Neural cell (in vitro differentiated cells): Measurements from ENCODE around the gene ATF6B. TPM values are rescaled to one million over a fixed set of nuclear protein-coding genes. Genes with fewer than 3 reads are reported as not detected.

Experiments used
- H2AFZ ChIP-seq: fragments of 200-600, 300-800 bp; sonication (generic), shearing (Covaris generic); 2 replicates; pipeline ENCODE4 v1.6.0; 2014; ENCODE audit warnings: low read depth, mild to moderate bottlenecking, antibody characterized with exemption, low read length, moderate library complexity
- H3F3A ChIP-seq: fragments of 200-600 bp; shearing (Covaris generic); 2 replicates; pipeline ENCODE4 v1.6.1; 2016; ENCODE audit warnings: mild to moderate bottlenecking, moderate library complexity, mixed read lengths, antibody characterized with exemption, low read length; ENCODE audit not compliant: insufficient read depth, poor library complexity, severe bottlenecking
- H3K27ac ChIP-seq: fragments of 200-600, 300-800 bp; sonication (generic), shearing (Covaris generic); 2 replicates; pipeline ENCODE4 v1.5.1; 2014; ENCODE audit warnings: mild to moderate bottlenecking, low read length, moderate library complexity
- H3K27me3 ChIP-seq: fragments of 300-800, 200-600 bp; sonication (generic), shearing (Covaris generic); 2 replicates; pipeline ENCODE4 v1.6.0; 2014; ENCODE audit warnings: mild to moderate bottlenecking, low read depth, low read length, moderate library complexity; ENCODE audit not compliant: insufficient read depth
- H3K36me3 ChIP-seq: fragments of 300-800, 200-600 bp; sonication (generic), shearing (Covaris generic); 2 replicates; pipeline ENCODE4 v1.5.1; 2014; ENCODE audit warnings: mild to moderate bottlenecking, antibody characterized with exemption, low read length, moderate library complexity; ENCODE audit not compliant: insufficient read depth
- H3K4me2 ChIP-seq: fragments of 300-800, 200-600 bp; sonication (generic), shearing (Covaris generic); 2 replicates; pipeline ENCODE4 v1.6.0; 2014; ENCODE audit warnings: mild to moderate bottlenecking, low read length
- H3K4me3 ChIP-seq: fragments of 300-800, 200-600 bp; sonication (generic), shearing (Covaris generic); 2 replicates; pipeline ENCODE4 v1.5.1; 2014; ENCODE audit warnings: mild to moderate bottlenecking, low read length, moderate library complexity
- H3K79me2 ChIP-seq: fragments of 200-600 bp; shearing (Covaris generic); replicated peaks from 2 replicates; pipeline ENCODE4 v1.6.0; 2014; ENCODE audit warnings: mild to moderate bottlenecking, low read length, moderate library complexity; ENCODE audit not compliant: insufficient read depth
- H3K9ac ChIP-seq: fragments of 300-800, 200-600 bp; sonication (generic), shearing (Covaris generic); 2 replicates; pipeline ENCODE4 v1.6.1; 2016; ENCODE audit warnings: mild to moderate bottlenecking, low read length, mixed read lengths
- H3K9me2 ChIP-seq: fragments of 200-600 bp; shearing (Covaris generic); 2 replicates; pipeline ENCODE4 v1.6.1; 2016; ENCODE audit warnings: mild to moderate bottlenecking, low read length, mixed read lengths; ENCODE audit not compliant: insufficient read depth
- H3K9me3 ChIP-seq: fragments of 200-600, 300-800 bp; sonication (generic), shearing (Covaris generic); 2 replicates; pipeline ENCODE4 v1.6.1; 2016; ENCODE audit warnings: mild to moderate bottlenecking, mixed run types, low read length, moderate library complexity, mixed read lengths
- H4K20me1 ChIP-seq: fragments of 200-600 bp; shearing (Covaris generic); 2 replicates; pipeline ENCODE4 v1.6.1; 2016; ENCODE audit warnings: mild to moderate bottlenecking, mixed run types; ENCODE audit not compliant: insufficient read depth
- EP300 ChIP-seq: fragments of 450-650 bp; conservative IDR thresholded peaks from 2 replicates; pipeline ENCODE4 v1.6.1; 2014; ENCODE audit warnings: antibody characterized with exemption, mild to moderate bottlenecking, moderate library complexity; ENCODE audit not compliant: poor library complexity, severe bottlenecking
- EZH2 ChIP-seq: fragments of 200-600, 300-800 bp; shearing (Covaris generic), sonication (generic); IDR thresholded peaks from 2 replicates; pipeline ENCODE4 v1.6.1; 2014; ENCODE audit warnings: antibody characterized with exemption, low read length, borderline replicate concordance, mild to moderate bottlenecking; ENCODE audit not compliant: insufficient read depth, poor library complexity, severe bottlenecking
- MXI1 ChIP-seq: fragments of 450-650 bp; conservative IDR thresholded peaks from 2 replicates; pipeline ENCODE4 v1.6.1; 2014; ENCODE audit warnings: antibody characterized with exemption, mild to moderate bottlenecking; ENCODE audit not compliant: poor library complexity, severe bottlenecking
- POLR2AphosphoS5 ChIP-seq: IDR thresholded peaks from 2 replicates; pipeline ENCODE4 v1.6.1; 2012
- RAD21 ChIP-seq: fragments of 450-650 bp; conservative IDR thresholded peaks from 2 replicates; pipeline ENCODE4 v1.6.1; 2014; ENCODE audit warnings: antibody characterized with exemption, mild to moderate bottlenecking, moderate library complexity
- SMC3 ChIP-seq: fragments of 450-650 bp; conservative IDR thresholded peaks from 2 replicates; pipeline ENCODE4 v1.6.1; 2014; ENCODE audit warnings: antibody characterized with exemption, mild to moderate bottlenecking, moderate library complexity; ENCODE audit not compliant: poor library complexity
- TAF1 ChIP-seq: IDR thresholded peaks from 2 replicates; pipeline ENCODE4 v1.6.1; 2012; ENCODE audit warnings: low read depth
- polyA plus RNA-seq: library from polyadenylated mRNA; depleted of rRNA; stranded (reverse); fragments of >200 nt; gene quantifications from 2 replicates; pipeline ENCODE4 v1.2.3, GENCODE V29; 2014
- TF ChIP-seq, protein P1 (sequence below): IDR thresholded peaks from 2 replicates; pipeline ENCODE4 v1.6.1; 2012; ENCODE audit warnings: borderline replicate concordance
- TF ChIP-seq, protein P2 (sequence below): fragments of 450-650 bp; IDR thresholded peaks from 2 replicates; pipeline ENCODE4 v1.5.1; 2014; ENCODE audit warnings: antibody characterized with exemption, mild to moderate bottlenecking, moderate library complexity; ENCODE audit not compliant: poor library complexity, severe bottlenecking

The ATF6B gene
- polyA plus RNA-seq, 1 donor from 2014 or later = 44.3 TPM

DNA sequence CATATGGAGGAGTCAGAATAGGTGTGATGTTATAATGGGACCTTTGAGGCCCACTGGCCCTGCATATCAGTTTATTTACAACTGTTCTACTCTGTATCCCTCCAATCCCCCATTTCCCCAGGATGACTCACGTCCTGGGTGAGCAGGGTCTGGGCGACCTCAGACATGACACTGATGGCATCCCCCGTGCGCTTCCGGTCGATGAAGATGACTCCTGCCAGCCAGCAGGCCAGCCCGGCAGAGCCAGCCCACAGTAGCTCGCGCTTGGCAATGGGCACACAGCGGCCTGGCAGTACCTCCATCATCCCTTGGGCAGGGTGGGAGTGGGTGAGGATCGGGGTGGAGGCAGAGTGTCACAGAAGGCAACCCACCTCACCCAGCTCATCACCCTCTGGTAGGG is 42.2 kb upstream of the ATF6B start:
- H4K20me1 ChIP-seq = no peaks in the 10 kb centered on the region
- no peaks in the 10 kb centered on the region for H3K9me3 ChIP-seq
- H2AFZ ChIP-seq = no peak overlapping the region
- no peaks in the 10 kb centered on the region for H3F3A ChIP-seq
- H3K9me2 ChIP-seq = no peaks in the 10 kb centered on the region
- no peak overlapping the region for H3K9ac ChIP-seq
- peaks cover 26% of the 10 kb centered on the region for H3K79me2 ChIP-seq
- H3K4me2 ChIP-seq = no peak overlapping the region
- H3K4me3 ChIP-seq = no peak overlapping the region
- H3K27me3 ChIP-seq = no peaks in the 10 kb centered on the region
- H3K27ac ChIP-seq = no peak overlapping the region
- H3K36me3 ChIP-seq = no peaks in the 10 kb centered on the region
- TF ChIP-seq EP300 (no peak), TAF1 (no peak), POLR2AphosphoS5 (no peak), EZH2 (no peak)
- TF ChIP-seq, protein P1, sequence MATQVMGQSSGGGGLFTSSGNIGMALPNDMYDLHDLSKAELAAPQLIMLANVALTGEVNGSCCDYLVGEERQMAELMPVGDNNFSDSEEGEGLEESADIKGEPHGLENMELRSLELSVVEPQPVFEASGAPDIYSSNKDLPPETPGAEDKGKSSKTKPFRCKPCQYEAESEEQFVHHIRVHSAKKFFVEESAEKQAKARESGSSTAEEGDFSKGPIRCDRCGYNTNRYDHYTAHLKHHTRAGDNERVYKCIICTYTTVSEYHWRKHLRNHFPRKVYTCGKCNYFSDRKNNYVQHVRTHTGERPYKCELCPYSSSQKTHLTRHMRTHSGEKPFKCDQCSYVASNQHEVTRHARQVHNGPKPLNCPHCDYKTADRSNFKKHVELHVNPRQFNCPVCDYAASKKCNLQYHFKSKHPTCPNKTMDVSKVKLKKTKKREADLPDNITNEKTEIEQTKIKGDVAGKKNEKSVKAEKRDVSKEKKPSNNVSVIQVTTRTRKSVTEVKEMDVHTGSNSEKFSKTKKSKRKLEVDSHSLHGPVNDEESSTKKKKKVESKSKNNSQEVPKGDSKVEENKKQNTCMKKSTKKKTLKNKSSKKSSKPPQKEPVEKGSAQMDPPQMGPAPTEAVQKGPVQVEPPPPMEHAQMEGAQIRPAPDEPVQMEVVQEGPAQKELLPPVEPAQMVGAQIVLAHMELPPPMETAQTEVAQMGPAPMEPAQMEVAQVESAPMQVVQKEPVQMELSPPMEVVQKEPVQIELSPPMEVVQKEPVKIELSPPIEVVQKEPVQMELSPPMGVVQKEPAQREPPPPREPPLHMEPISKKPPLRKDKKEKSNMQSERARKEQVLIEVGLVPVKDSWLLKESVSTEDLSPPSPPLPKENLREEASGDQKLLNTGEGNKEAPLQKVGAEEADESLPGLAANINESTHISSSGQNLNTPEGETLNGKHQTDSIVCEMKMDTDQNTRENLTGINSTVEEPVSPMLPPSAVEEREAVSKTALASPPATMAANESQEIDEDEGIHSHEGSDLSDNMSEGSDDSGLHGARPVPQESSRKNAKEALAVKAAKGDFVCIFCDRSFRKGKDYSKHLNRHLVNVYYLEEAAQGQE = no peak

DNA sequence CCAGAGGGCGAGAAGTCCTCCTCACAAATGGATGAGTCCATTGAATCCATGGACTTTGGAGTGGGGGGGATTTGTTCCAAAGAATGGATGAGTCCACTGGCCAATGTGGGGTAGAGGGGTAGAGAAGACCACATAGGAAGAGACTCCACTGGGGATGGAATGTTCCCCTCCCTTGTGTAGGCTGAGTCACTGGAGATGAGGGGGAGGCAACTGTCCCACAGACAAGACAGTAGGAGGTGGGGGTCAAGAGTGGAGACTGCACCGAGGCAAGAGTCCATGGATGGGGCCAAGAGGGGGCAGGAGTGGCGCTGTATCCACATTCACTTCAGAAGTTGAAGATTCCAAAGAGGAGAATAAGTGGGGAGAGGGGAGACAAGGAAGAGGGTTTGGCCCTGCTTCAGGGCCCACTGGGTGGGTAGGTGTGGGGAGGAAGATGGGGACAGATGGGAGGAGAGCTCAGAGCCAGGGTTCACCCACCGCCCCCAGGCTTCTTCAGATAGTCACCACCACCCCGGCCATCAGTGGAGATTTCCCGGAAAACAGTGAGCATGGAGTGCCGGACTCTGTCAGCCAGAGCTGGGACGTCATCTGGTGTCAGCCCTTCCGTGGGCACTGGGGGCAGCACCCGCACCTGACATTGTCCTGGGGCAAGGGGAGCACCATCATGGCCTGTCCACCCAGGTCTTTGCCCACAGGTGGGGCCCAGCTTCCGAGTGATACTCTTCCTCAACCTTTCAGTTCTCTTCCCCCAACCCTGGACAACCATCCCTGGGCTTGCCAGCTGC is 41.0 kb upstream of the ATF6B start:
- no peak overlapping the region for H3K4me2 ChIP-seq
- H3K27me3 ChIP-seq = no peaks in the 10 kb centered on the region
- H3K4me3 ChIP-seq = no peak overlapping the region
- no peaks in the 10 kb centered on the region for H4K20me1 ChIP-seq
- no peak overlapping the region for H3K27ac ChIP-seq
- no peaks in the 10 kb centered on the region for H3K9me3 ChIP-seq
- no peak for TF ChIP-seq POLR2AphosphoS5
- no peak for TF ChIP-seq MXI1
- no peak for TF ChIP-seq RAD21
- TF ChIP-seq, protein P1 = no peak
- TF ChIP-seq, protein P2, sequence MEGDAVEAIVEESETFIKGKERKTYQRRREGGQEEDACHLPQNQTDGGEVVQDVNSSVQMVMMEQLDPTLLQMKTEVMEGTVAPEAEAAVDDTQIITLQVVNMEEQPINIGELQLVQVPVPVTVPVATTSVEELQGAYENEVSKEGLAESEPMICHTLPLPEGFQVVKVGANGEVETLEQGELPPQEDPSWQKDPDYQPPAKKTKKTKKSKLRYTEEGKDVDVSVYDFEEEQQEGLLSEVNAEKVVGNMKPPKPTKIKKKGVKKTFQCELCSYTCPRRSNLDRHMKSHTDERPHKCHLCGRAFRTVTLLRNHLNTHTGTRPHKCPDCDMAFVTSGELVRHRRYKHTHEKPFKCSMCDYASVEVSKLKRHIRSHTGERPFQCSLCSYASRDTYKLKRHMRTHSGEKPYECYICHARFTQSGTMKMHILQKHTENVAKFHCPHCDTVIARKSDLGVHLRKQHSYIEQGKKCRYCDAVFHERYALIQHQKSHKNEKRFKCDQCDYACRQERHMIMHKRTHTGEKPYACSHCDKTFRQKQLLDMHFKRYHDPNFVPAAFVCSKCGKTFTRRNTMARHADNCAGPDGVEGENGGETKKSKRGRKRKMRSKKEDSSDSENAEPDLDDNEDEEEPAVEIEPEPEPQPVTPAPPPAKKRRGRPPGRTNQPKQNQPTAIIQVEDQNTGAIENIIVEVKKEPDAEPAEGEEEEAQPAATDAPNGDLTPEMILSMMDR = no peak
- TF ChIP-seq TAF1 = no peak
- no peak for TF ChIP-seq EP300
- TF ChIP-seq SMC3 = no peak
- TF ChIP-seq EZH2 = no peak
- no peak overlapping the region for H2AFZ ChIP-seq
- peaks cover 13% of the 10 kb centered on the region for H3K79me2 ChIP-seq
- no peaks in the 10 kb centered on the region for H3K36me3 ChIP-seq
- H3K9ac ChIP-seq = no peak overlapping the region
- H3F3A ChIP-seq = no peaks in the 10 kb centered on the region
- no peaks in the 10 kb centered on the region for H3K9me2 ChIP-seq
